Neural cell (in vitro differentiated cells): Measurements from ENCODE around the gene YAF2. TPM values are rescaled to one million over a fixed set of nuclear protein-coding genes. Genes with fewer than 3 reads are reported as not detected.

Experiments
- H2AFZ ChIP-seq: fragments of 200-600, 300-800 bp; sonication (generic), shearing (Covaris generic); 2 replicates; pipeline ENCODE4 v1.6.0; 2014; ENCODE audit warnings: low read depth, mild to moderate bottlenecking, antibody characterized with exemption, low read length, moderate library complexity
- H3F3A ChIP-seq: fragments of 200-600 bp; shearing (Covaris generic); 2 replicates; pipeline ENCODE4 v1.6.1; 2016; ENCODE audit warnings: mild to moderate bottlenecking, moderate library complexity, mixed read lengths, antibody characterized with exemption, low read length; ENCODE audit not compliant: insufficient read depth, poor library complexity, severe bottlenecking
- H3K27ac ChIP-seq: fragments of 200-600, 300-800 bp; sonication (generic), shearing (Covaris generic); 2 replicates; pipeline ENCODE4 v1.5.1; 2014; ENCODE audit warnings: mild to moderate bottlenecking, low read length, moderate library complexity
- H3K27me3 ChIP-seq: fragments of 300-800, 200-600 bp; sonication (generic), shearing (Covaris generic); 2 replicates; pipeline ENCODE4 v1.6.0; 2014; ENCODE audit warnings: mild to moderate bottlenecking, low read depth, low read length, moderate library complexity; ENCODE audit not compliant: insufficient read depth
- H3K36me3 ChIP-seq: fragments of 300-800, 200-600 bp; sonication (generic), shearing (Covaris generic); 2 replicates; pipeline ENCODE4 v1.5.1; 2014; ENCODE audit warnings: mild to moderate bottlenecking, antibody characterized with exemption, low read length, moderate library complexity; ENCODE audit not compliant: insufficient read depth
- H3K4me2 ChIP-seq: fragments of 300-800, 200-600 bp; sonication (generic), shearing (Covaris generic); 2 replicates; pipeline ENCODE4 v1.6.0; 2014; ENCODE audit warnings: mild to moderate bottlenecking, low read length
- H3K4me3 ChIP-seq: fragments of 300-800, 200-600 bp; sonication (generic), shearing (Covaris generic); 2 replicates; pipeline ENCODE4 v1.5.1; 2014; ENCODE audit warnings: mild to moderate bottlenecking, low read length, moderate library complexity
- H3K79me2 ChIP-seq: fragments of 200-600 bp; shearing (Covaris generic); replicated peaks from 2 replicates; pipeline ENCODE4 v1.6.0; 2014; ENCODE audit warnings: mild to moderate bottlenecking, low read length, moderate library complexity; ENCODE audit not compliant: insufficient read depth
- H3K9ac ChIP-seq: fragments of 300-800, 200-600 bp; sonication (generic), shearing (Covaris generic); 2 replicates; pipeline ENCODE4 v1.6.1; 2016; ENCODE audit warnings: mild to moderate bottlenecking, low read length, mixed read lengths
- H3K9me2 ChIP-seq: fragments of 200-600 bp; shearing (Covaris generic); 2 replicates; pipeline ENCODE4 v1.6.1; 2016; ENCODE audit warnings: mild to moderate bottlenecking, low read length, mixed read lengths; ENCODE audit not compliant: insufficient read depth
- H3K9me3 ChIP-seq: fragments of 200-600, 300-800 bp; sonication (generic), shearing (Covaris generic); 2 replicates; pipeline ENCODE4 v1.6.1; 2016; ENCODE audit warnings: mild to moderate bottlenecking, mixed run types, low read length, moderate library complexity, mixed read lengths
- H4K20me1 ChIP-seq: fragments of 200-600 bp; shearing (Covaris generic); 2 replicates; pipeline ENCODE4 v1.6.1; 2016; ENCODE audit warnings: mild to moderate bottlenecking, mixed run types; ENCODE audit not compliant: insufficient read depth
- EP300 ChIP-seq: fragments of 450-650 bp; conservative IDR thresholded peaks from 2 replicates; pipeline ENCODE4 v1.6.1; 2014; ENCODE audit warnings: antibody characterized with exemption, mild to moderate bottlenecking, moderate library complexity; ENCODE audit not compliant: poor library complexity, severe bottlenecking
- EZH2 ChIP-seq: fragments of 200-600, 300-800 bp; shearing (Covaris generic), sonication (generic); IDR thresholded peaks from 2 replicates; pipeline ENCODE4 v1.6.1; 2014; ENCODE audit warnings: antibody characterized with exemption, low read length, borderline replicate concordance, mild to moderate bottlenecking; ENCODE audit not compliant: insufficient read depth, poor library complexity, severe bottlenecking
- MXI1 ChIP-seq: fragments of 450-650 bp; conservative IDR thresholded peaks from 2 replicates; pipeline ENCODE4 v1.6.1; 2014; ENCODE audit warnings: antibody characterized with exemption, mild to moderate bottlenecking; ENCODE audit not compliant: poor library complexity, severe bottlenecking
- POLR2AphosphoS5 ChIP-seq: IDR thresholded peaks from 2 replicates; pipeline ENCODE4 v1.6.1; 2012
- RAD21 ChIP-seq: fragments of 450-650 bp; conservative IDR thresholded peaks from 2 replicates; pipeline ENCODE4 v1.6.1; 2014; ENCODE audit warnings: antibody characterized with exemption, mild to moderate bottlenecking, moderate library complexity
- SMC3 ChIP-seq: fragments of 450-650 bp; conservative IDR thresholded peaks from 2 replicates; pipeline ENCODE4 v1.6.1; 2014; ENCODE audit warnings: antibody characterized with exemption, mild to moderate bottlenecking, moderate library complexity; ENCODE audit not compliant: poor library complexity
- TAF1 ChIP-seq: IDR thresholded peaks from 2 replicates; pipeline ENCODE4 v1.6.1; 2012; ENCODE audit warnings: low read depth
- polyA plus RNA-seq: library from polyadenylated mRNA; depleted of rRNA; stranded (reverse); fragments of >200 nt; gene quantifications from 2 replicates; pipeline ENCODE4 v1.2.3, GENCODE V29; 2014
- TF ChIP-seq, protein P1 (sequence below): fragments of 450-650 bp; IDR thresholded peaks from 2 replicates; pipeline ENCODE4 v1.5.1; 2014; ENCODE audit warnings: antibody characterized with exemption, mild to moderate bottlenecking, moderate library complexity; ENCODE audit not compliant: poor library complexity, severe bottlenecking
- TF ChIP-seq, protein P2 (sequence below): IDR thresholded peaks from 2 replicates; pipeline ENCODE4 v1.6.1; 2012; ENCODE audit warnings: borderline replicate concordance

The YAF2 gene
- polyA plus RNA-seq, 1 donor from 2014 or later: 44.1 TPM

DNA sequence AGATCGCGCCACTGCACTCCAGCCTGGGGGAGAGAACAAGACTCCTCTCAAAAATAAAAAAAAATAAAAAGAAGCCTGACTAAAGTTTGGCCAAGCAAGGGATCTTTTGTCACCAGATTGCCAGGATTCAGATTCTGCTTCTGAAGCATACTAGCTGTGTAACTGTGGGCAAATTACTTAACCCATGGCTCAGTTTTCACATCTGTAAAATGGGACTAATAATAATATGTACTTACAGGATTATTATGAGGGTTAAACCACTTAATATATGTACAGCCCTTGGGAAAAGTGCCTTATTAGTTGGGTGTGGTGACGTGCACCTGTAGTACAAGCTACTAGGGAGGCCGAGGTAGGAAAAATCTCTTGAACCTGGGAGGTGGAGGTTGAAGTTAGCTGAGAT is 21.7 kb upstream of the YAF2 start:
- no peaks in the 10 kb centered on the region for H4K20me1 ChIP-seq
- no peaks in the 10 kb centered on the region for H3K9me3 ChIP-seq
- H3K36me3 ChIP-seq: no peaks in the 10 kb centered on the region
- H3K27me3 ChIP-seq: no peaks in the 10 kb centered on the region
- TF ChIP-seq EP300: no peak
- TF ChIP-seq EZH2: no peak
- TF ChIP-seq, protein P1, sequence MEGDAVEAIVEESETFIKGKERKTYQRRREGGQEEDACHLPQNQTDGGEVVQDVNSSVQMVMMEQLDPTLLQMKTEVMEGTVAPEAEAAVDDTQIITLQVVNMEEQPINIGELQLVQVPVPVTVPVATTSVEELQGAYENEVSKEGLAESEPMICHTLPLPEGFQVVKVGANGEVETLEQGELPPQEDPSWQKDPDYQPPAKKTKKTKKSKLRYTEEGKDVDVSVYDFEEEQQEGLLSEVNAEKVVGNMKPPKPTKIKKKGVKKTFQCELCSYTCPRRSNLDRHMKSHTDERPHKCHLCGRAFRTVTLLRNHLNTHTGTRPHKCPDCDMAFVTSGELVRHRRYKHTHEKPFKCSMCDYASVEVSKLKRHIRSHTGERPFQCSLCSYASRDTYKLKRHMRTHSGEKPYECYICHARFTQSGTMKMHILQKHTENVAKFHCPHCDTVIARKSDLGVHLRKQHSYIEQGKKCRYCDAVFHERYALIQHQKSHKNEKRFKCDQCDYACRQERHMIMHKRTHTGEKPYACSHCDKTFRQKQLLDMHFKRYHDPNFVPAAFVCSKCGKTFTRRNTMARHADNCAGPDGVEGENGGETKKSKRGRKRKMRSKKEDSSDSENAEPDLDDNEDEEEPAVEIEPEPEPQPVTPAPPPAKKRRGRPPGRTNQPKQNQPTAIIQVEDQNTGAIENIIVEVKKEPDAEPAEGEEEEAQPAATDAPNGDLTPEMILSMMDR: no peak
- TF ChIP-seq MXI1: no peak
- TF ChIP-seq, protein P2, sequence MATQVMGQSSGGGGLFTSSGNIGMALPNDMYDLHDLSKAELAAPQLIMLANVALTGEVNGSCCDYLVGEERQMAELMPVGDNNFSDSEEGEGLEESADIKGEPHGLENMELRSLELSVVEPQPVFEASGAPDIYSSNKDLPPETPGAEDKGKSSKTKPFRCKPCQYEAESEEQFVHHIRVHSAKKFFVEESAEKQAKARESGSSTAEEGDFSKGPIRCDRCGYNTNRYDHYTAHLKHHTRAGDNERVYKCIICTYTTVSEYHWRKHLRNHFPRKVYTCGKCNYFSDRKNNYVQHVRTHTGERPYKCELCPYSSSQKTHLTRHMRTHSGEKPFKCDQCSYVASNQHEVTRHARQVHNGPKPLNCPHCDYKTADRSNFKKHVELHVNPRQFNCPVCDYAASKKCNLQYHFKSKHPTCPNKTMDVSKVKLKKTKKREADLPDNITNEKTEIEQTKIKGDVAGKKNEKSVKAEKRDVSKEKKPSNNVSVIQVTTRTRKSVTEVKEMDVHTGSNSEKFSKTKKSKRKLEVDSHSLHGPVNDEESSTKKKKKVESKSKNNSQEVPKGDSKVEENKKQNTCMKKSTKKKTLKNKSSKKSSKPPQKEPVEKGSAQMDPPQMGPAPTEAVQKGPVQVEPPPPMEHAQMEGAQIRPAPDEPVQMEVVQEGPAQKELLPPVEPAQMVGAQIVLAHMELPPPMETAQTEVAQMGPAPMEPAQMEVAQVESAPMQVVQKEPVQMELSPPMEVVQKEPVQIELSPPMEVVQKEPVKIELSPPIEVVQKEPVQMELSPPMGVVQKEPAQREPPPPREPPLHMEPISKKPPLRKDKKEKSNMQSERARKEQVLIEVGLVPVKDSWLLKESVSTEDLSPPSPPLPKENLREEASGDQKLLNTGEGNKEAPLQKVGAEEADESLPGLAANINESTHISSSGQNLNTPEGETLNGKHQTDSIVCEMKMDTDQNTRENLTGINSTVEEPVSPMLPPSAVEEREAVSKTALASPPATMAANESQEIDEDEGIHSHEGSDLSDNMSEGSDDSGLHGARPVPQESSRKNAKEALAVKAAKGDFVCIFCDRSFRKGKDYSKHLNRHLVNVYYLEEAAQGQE: no peak
- no peak for TF ChIP-seq POLR2AphosphoS5
- no peak for TF ChIP-seq SMC3
- no peak for TF ChIP-seq RAD21
- TF ChIP-seq TAF1: no peak
- H3K27ac ChIP-seq: no peak overlapping the region
- H2AFZ ChIP-seq: no peak overlapping the region
- no peaks in the 10 kb centered on the region for H3K79me2 ChIP-seq
- no peak overlapping the region for H3K4me3 ChIP-seq
- H3F3A ChIP-seq: no peaks in the 10 kb centered on the region
- no peak overlapping the region for H3K4me2 ChIP-seq
- H3K9ac ChIP-seq: no peak overlapping the region
- no peaks in the 10 kb centered on the region for H3K9me2 ChIP-seq

DNA sequence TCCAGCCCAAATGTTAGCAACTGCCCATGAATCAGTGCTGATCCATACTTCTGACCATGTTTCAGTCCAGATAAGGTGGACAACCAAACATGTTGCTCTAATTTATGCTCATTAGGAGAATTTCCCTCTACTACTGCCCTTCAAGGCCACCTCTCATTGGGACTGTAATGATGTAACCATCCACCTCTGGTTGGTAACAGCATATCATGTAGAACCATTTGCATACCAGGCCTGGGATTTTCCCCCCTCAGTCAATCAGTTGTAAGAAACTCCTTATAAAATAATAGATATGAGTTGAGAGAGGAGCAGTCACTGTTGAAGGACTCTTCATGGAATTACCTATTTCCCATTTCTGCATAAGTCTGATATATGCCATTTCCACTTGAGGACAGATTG is 17.8 kb upstream of the YAF2 start:
- no peaks in the 10 kb centered on the region for H3F3A ChIP-seq
- no peak overlapping the region for H3K4me3 ChIP-seq
- H2AFZ ChIP-seq: no peak overlapping the region
- H3K36me3 ChIP-seq: no peaks in the 10 kb centered on the region
- H3K9me3 ChIP-seq: no peaks in the 10 kb centered on the region
- no peak overlapping the region for H3K4me2 ChIP-seq
- TF ChIP-seq, protein P2: no peak
- TF ChIP-seq EZH2 (no peak), TAF1 (no peak), MXI1 (no peak), SMC3 (no peak)
- no peak overlapping the region for H3K27ac ChIP-seq
- no peaks in the 10 kb centered on the region for H3K9me2 ChIP-seq
- H3K79me2 ChIP-seq: no peaks in the 10 kb centered on the region
- H3K9ac ChIP-seq: no peak overlapping the region
- no peaks in the 10 kb centered on the region for H3K27me3 ChIP-seq
- H4K20me1 ChIP-seq: no peaks in the 10 kb centered on the region
